ENCODE measurements around the gene ING4. TPM values are rescaled to one million over a fixed set of nuclear protein-coding genes. Genes with fewer than 3 reads are reported as not detected.

The ING4 gene
- 26.4 and 36.8 TPM in 2 replicates for total RNA-seq

DNA sequence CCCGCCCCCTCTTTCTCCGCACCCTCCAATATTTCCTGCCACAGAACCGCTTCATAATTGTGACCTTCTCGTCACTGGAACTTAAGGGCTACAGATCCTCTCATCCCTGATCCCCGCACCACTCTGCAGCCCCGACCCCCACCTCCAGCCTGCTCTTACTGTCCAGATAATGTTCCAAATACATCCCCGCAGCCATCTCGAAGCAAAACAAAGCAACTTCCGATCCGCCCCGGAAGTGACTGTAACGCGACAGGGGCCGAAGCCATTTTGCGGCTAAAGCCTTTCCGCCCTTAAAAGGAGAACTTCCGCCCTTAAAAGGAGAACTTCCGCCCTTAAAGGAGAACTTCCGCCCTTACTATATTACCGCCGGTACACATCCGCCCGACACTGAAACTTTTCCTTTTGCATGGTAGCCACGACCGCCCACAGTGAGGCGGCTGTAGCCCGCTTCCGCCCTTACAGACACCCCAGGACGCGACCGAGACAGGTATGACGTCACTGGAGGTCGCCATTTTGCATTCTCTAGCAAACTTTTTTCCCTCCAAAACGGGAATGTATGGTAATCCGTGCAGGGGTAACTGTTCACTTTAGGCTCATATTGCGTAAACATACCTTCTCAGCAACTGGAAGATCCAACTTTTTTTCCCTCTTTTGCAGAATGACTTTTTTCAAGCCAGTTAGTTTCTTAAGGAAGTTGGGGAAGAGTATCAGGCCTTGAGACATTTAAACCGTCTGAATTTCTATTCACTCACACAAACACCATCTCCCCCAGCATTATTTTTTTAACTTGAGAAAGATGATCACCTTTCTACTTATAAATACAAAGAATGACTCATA, at the start of gene ING4:
TSS of gene ING4 (minus strand) at position 214 of the 837 bp plus-strand sequence. CDS start at position 196, 18 bp downstream.

DNA sequence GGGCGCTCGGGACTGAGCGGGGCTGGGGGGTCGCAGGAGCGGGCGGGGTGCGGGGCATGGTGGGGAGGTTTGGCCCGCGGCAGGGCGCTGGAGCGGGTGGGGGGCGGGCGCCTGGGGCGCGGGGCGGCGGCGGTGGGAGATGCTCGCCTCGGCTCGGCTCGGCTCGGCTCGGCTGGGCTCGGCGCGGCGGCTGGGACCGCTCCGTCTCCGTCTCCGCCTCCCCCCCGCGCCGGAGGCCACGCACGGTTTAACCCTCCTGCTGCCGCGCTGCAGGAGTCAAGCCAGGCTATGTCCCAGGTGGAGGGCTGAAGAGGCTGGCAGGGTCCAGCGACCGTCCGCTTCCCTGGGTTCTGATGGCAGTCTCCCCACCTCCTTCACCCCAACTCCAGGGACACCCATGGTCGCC, 37.7 kb upstream of the ING4 start, which contains the start of gene PIANP:
TSS of gene PIANP (minus strand) at position 170 of the 406 bp plus-strand sequence. CDS start 2,754 bp downstream, outside the sequence.

DNA sequence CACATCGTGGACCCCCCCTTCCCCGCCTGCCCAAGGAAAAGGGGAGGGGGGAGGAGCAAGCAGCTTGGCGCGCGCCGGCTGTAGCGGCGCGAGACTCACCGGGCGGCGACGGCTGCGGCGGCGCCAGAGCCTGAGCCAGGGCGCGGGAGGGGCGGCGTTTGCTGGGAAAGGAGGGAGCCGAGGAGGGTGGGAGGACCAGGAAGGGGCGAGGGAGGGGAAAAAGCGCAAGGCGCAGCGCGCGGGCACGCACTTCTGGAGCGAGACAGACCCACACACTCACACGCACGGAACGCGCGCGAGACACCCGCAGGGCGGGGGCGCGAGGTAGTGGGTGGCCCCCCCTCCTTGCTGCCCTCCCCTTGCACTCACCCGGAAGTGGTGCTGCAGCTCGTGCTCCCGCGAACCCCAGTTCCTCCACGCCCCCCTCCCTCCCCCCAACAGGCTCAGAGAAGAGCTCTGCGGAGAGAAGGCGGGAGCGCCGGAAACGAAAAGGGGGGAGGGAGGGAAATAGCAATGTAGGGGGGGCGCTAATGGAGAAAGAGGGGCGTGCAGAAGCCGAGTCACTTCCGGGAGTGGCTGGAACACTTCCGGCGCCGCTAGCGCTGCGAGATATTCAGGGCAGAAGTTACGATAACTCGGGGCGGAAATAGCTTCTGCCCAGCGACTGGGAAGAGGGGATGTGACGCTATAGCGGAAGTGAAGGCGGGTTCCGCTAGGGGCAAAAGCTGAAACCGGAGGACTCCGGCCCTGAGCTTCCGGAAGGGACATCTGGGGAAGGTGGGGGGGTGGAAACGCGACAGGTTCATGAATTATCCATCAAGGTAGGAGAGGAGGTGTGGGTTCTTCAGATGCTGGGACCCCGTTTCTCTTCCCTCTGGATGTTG, 26.3 kb upstream of the ING4 start, which contains the start of gene ZNF384:
TSS of gene ZNF384 (minus strand) at position 377 of the 884 bp plus-strand sequence. CDS start 9,855 bp downstream, outside the sequence.

DNA sequence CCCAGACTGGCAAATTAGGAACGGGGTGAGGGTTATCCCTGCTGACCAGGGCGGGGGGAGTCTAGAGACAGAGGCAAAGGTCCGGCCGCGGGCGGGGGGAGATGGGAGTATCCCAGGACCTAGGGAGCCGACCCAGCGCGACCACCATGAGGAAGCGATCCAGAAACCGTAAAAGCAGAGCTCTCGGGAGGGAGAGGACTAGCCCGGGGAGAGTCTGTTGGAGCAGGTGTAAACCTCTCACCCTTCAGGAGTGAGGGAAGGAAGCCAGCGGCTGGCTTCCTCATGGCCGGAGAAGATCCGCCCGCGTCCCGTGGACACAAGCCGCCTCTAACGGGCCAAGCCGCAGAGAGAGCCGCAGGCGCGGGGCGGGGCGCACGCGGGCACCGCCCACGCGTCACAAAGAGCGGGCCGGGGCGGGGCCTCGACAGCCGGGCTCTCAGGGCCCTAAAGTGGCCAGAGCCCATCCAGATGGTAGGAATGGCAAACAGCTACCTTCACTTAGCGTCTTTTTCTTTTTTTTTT, 15.8 kb downstream of the ING4 start, which contains the start of gene ACRBP:
TSS of gene ACRBP (minus strand) at position 350 of the 522 bp plus-strand sequence. CDS start at position 284, 66 bp downstream.

DNA sequence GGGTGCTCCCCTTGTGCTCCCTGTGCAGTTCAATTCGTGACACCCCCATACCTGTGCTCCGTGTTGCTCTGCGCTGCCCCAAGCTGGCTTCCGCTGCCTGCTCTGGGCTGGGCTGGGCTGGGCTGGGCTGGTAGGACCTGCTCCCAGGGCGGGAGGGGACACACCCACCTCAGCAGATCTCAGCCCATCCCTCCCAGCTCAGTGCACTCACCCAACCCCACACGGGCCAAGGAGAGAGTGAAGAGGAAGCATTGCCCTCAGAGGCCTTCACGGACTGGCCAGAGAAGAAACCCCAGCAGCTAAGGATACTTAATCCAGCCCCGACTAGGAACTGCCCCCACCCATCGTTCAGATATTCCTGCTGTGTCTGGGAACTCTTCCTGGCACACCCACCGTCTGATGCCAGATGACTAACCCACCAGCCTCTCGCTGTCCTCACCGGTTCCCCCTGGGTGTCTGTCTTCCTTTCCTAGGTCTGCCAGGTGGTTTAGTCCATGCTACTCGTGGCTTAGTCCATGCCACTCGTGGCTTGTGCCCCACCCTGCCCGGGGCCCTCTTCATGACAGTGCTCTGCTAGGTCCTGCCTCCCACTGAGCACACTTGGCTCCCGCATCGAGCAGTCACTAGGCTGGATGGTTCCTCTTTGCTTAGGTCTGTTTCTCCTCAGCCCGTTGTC, 26.9 kb downstream of the ING4 start, which contains the start of gene LPAR5:
TSS of gene LPAR5 (minus strand) at position 104 of the 676 bp plus-strand sequence. CDS start 14,711 bp downstream, outside the sequence.

Other genes with a start within 250 kb of the ING4 start
- not detected in 2 replicates for gene CD27, start 218.2 kb downstream of the ING4 start, total RNA-seq
- gene TAPBPL, start 211.1 kb downstream of the ING4 start, total RNA-seq, result 10.3 and 15.7 TPM in 2 replicates
- 5.3 and 7.4 TPM in 2 replicates for gene VAMP1, start 192.4 kb downstream of the ING4 start, total RNA-seq
- gene MRPL51, start 169.9 kb downstream of the ING4 start, total RNA-seq, result 91.5 and 97.4 TPM in 2 replicates
- gene NCAPD2, start 169.0 kb downstream of the ING4 start, total RNA-seq, result 34.4 and 64.1 TPM in 2 replicates
- 7,061 and 9,871 TPM in 2 replicates for gene GAPDH, start 128.6 kb downstream of the ING4 start, total RNA-seq
- gene IFFO1, start 107.1 kb downstream of the ING4 start, total RNA-seq, result 10.4 and 11.8 TPM in 2 replicates
- 20.8 and 32.5 TPM in 2 replicates for gene NOP2, start 94.8 kb downstream of the ING4 start, total RNA-seq
- 195 and 243 TPM in 2 replicates for gene CHD4, start 55.7 kb downstream of the ING4 start, total RNA-seq
- gene LPAR5, start 27.2 kb downstream of the ING4 start, total RNA-seq, result not detected in 2 replicates
- 0.46 TPM in 1 of 2 replicates, not detected in the other for gene ACRBP, start 15.7 kb downstream of the ING4 start, total RNA-seq
- 11.0 and 20.2 TPM in 2 replicates for gene ZNF384, start 26.3 kb upstream of the ING4 start, total RNA-seq
- 0.23 and 0.30 TPM in 2 replicates for gene PIANP, start 37.7 kb upstream of the ING4 start, total RNA-seq
- 78.9 and 83.4 TPM in 2 replicates for gene COPS7A, start 60.9 kb upstream of the ING4 start, total RNA-seq
- gene MLF2, start 90.0 kb upstream of the ING4 start, total RNA-seq, result 184 and 213 TPM in 2 replicates
- 37.4 and 109 TPM in 2 replicates for gene PTMS, start 103.2 kb upstream of the ING4 start, total RNA-seq
- 0.05 TPM in 1 of 2 replicates, not detected in the other for gene LAG3, start 109.4 kb upstream of the ING4 start, total RNA-seq
- gene CD4, start 126.4 kb upstream of the ING4 start, total RNA-seq, result 1.0 and 1.5 TPM in 2 replicates
- gene GPR162, start 158.7 kb upstream of the ING4 start, total RNA-seq, result 2.1 and 2.6 TPM in 2 replicates
- gene P3H3, start 165.3 kb upstream of the ING4 start, total RNA-seq, result 216 and 275 TPM in 2 replicates
- gene GNB3, start 177.8 kb upstream of the ING4 start, total RNA-seq, result 3.6 and 4.7 TPM in 2 replicates
- gene CDCA3, start 188.2 kb upstream of the ING4 start, total RNA-seq, result 2.1 and 8.1 TPM in 2 replicates
- 87.9 and 120 TPM in 2 replicates for gene USP5, start 189.0 kb upstream of the ING4 start, total RNA-seq
- gene TPI1, start 204.4 kb upstream of the ING4 start, total RNA-seq, result 1,296 and 1,307 TPM in 2 replicates
- gene SPSB2, start 210.2 kb upstream of the ING4 start, total RNA-seq, result 2.6 and 5.0 TPM in 2 replicates
- 8.8 and 14.6 TPM in 2 replicates for gene LRRC23, start 241.7 kb upstream of the ING4 start, total RNA-seq